ENCODE data around the gene PROC. TPM values are rescaled to one million over a fixed set of nuclear protein-coding genes. Genes with fewer than 3 reads are reported as not detected.

PROC gene
- total RNA-seq, 1 donor from 2014 or later: 1.0 TPM

DNA sequence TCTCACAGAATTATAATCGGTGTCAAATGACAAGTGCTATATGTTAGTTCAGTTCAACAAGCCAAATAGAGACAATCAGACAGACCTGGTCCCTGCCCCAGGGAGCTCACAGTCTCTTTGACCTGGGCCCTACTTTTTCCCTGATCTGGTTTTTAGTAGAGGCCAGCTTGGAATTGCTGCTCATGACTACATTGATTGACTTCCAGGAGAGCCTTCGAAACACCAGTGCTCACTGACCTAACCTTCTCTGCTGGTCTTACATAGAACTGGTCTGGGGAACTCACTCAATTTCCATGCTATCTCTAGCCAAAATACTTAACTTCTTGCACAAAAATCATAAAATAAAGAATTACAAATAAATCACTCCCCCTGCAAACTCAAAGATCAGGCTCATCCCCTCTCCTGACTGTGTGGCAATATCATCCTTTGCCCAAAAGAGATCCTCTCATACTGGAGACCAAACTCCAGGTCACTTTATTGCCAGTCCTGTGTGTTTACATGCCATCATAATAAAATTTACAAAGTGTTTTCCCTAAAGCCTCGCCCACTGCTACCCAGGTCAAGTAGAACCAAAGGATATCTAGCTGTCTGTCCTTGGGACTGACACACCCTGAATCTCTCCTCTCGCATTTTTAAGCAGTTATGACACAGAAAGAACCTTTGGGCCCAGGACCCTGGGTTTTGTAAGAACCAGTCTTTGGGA is 53.2 kb downstream of the PROC start:
- H3K27me3 Mint-ChIP-seq (ENCODE audit: low read depth, unreplicated experiment): no peaks in the 10 kb centered on the region
- no peak overlapping the region for H3K27ac Mint-ChIP-seq (ENCODE audit: unreplicated experiment)
- Histone ChIP-seq H3K27ac (ENCODE audit: low read depth, low read length) (no peak overlapping the region), H3K4me3 (ENCODE audit: insufficient read depth, low read depth, low read length) (no peak overlapping the region), H3K4me1 (ENCODE audit: insufficient read depth, low read length) (no peaks in the 10 kb centered on the region), H2AFZ (ENCODE audit: low read depth, low read length) (no peak overlapping the region), H3K4me2 (ENCODE audit: low read length) (no peak overlapping the region), H4K20me1 (ENCODE audit: insufficient read depth, low read length) (no peaks in the 10 kb centered on the region), H3K79me2 (ENCODE audit: insufficient read depth, low read length) (no peaks in the 10 kb centered on the region), H3K27me3 (ENCODE audit: insufficient read depth, low read length) (no peaks in the 10 kb centered on the region), H3K9me3 (ENCODE audit: insufficient read depth, low read depth, low read length) (no peaks in the 10 kb centered on the region), H3K9ac (ENCODE audit: low read length) (no peak overlapping the region), H3K36me3 (ENCODE audit: insufficient read depth, low read length) (no peaks in the 10 kb centered on the region)
- no peak for DNase-seq (ENCODE audit: low read depth)
- H3K4me3 Mint-ChIP-seq (ENCODE audit: unreplicated experiment): no peak overlapping the region
- FAIRE-seq: no peak
- peaks cover 11% of the 10 kb centered on the region for H3K9me3 Mint-ChIP-seq (ENCODE audit: unreplicated experiment)
- peaks cover 24% of the 10 kb centered on the region for H3K36me3 Mint-ChIP-seq (ENCODE audit: low read depth, unreplicated experiment)
- no peaks in the 10 kb centered on the region for H3K4me1 Mint-ChIP-seq (ENCODE audit: low read depth, unreplicated experiment)
- TF ChIP-seq, protein P1, sequence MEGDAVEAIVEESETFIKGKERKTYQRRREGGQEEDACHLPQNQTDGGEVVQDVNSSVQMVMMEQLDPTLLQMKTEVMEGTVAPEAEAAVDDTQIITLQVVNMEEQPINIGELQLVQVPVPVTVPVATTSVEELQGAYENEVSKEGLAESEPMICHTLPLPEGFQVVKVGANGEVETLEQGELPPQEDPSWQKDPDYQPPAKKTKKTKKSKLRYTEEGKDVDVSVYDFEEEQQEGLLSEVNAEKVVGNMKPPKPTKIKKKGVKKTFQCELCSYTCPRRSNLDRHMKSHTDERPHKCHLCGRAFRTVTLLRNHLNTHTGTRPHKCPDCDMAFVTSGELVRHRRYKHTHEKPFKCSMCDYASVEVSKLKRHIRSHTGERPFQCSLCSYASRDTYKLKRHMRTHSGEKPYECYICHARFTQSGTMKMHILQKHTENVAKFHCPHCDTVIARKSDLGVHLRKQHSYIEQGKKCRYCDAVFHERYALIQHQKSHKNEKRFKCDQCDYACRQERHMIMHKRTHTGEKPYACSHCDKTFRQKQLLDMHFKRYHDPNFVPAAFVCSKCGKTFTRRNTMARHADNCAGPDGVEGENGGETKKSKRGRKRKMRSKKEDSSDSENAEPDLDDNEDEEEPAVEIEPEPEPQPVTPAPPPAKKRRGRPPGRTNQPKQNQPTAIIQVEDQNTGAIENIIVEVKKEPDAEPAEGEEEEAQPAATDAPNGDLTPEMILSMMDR (IDR thresholded peaks at IDR 0.05; ENCODE audit: insufficient read depth, low read depth, low read length): no peak
- TF ChIP-seq EZH2 (IDR thresholded peaks at IDR 0.05; ENCODE audit: insufficient read depth, low read length): no peak

DNA sequence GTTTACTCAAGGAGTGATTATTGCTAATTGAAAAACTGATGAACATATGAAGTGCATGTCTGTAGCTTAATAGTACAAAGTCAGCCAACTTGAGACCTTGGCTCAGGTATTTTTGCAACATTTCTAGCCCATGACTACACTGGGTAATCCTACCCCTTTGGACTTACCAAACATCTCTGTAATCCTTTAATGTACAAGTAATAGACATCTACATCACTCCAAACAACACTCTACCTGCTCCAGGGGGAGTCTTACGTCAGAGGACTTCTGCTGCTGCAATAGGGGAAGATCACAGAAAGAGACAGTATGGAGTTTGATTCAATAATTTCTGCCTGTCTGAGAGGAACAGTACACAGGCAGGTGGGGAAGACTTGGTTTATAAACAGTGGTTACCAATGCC is 54.0 kb downstream of the PROC start:
- no peaks in the 10 kb centered on the region for H3K9me3 ChIP-seq (ENCODE audit: insufficient read depth, low read depth, low read length)
- H4K20me1 ChIP-seq (ENCODE audit: insufficient read depth, low read length): no peaks in the 10 kb centered on the region
- no peak overlapping the region for H2AFZ ChIP-seq (ENCODE audit: low read depth, low read length)
- H3K27ac Mint-ChIP-seq (ENCODE audit: unreplicated experiment): no peak overlapping the region
- H3K27me3 ChIP-seq (ENCODE audit: insufficient read depth, low read length): no peaks in the 10 kb centered on the region
- H3K9me3 Mint-ChIP-seq (ENCODE audit: unreplicated experiment): peaks cover 11% of the 10 kb centered on the region
- TF ChIP-seq, protein P1 (IDR thresholded peaks at IDR 0.05; ENCODE audit: insufficient read depth, low read depth, low read length): no peak
- TF ChIP-seq EZH2 (IDR thresholded peaks at IDR 0.05; ENCODE audit: insufficient read depth, low read length): no peak
- H3K4me1 Mint-ChIP-seq (ENCODE audit: low read depth, unreplicated experiment): no peaks in the 10 kb centered on the region
- H3K4me3 Mint-ChIP-seq (ENCODE audit: unreplicated experiment): no peak overlapping the region
- no peak overlapping the region for H3K27ac ChIP-seq (ENCODE audit: low read depth, low read length)
- no peak overlapping the region for H3K4me2 ChIP-seq (ENCODE audit: low read length)
- H3K36me3 Mint-ChIP-seq (ENCODE audit: low read depth, unreplicated experiment): peaks cover 22% of the 10 kb centered on the region
- no peaks in the 10 kb centered on the region for H3K36me3 ChIP-seq (ENCODE audit: insufficient read depth, low read length)
- DNase-seq (ENCODE audit: low read depth) (no peak), FAIRE-seq (no peak)
- no peaks in the 10 kb centered on the region for H3K79me2 ChIP-seq (ENCODE audit: insufficient read depth, low read length)
- H3K4me1 ChIP-seq (ENCODE audit: insufficient read depth, low read length): no peaks in the 10 kb centered on the region
- no peak overlapping the region for H3K4me3 ChIP-seq (ENCODE audit: insufficient read depth, low read depth, low read length)
- no peaks in the 10 kb centered on the region for H3K27me3 Mint-ChIP-seq (ENCODE audit: low read depth, unreplicated experiment)
- no peak overlapping the region for H3K9ac ChIP-seq (ENCODE audit: low read length)

DNA sequence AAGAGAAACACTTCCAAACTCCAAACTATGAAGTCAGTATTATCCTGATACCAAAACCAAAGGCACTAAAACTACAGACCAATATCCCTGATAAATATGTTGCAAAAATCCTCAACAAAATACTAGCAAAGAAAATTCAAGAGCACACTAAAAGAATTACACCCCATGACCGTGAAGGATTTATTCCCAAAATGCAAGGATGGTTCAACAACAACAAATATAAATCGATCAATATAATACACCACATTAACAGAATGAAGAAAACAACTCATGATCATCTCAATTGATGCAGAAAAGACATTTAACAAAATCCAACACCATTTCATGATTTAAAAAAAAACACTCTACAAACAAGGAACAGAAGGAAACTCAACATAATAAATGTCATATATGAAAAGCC is 57.6 kb downstream of the PROC start:
- no peak for TF ChIP-seq EZH2 (IDR thresholded peaks at IDR 0.05; ENCODE audit: insufficient read depth, low read length)
- TF ChIP-seq, protein P1 (IDR thresholded peaks at IDR 0.05; ENCODE audit: insufficient read depth, low read depth, low read length): no peak
- H3K27ac ChIP-seq (ENCODE audit: low read depth, low read length): no peak overlapping the region
- H3K4me3 Mint-ChIP-seq (ENCODE audit: unreplicated experiment): no peak overlapping the region
- no peaks in the 10 kb centered on the region for H3K27me3 Mint-ChIP-seq (ENCODE audit: low read depth, unreplicated experiment)
- H3K27ac Mint-ChIP-seq (ENCODE audit: unreplicated experiment): no peak overlapping the region
- no peaks in the 10 kb centered on the region for H3K9me3 ChIP-seq (ENCODE audit: insufficient read depth, low read depth, low read length)
- no peak overlapping the region for H3K9ac ChIP-seq (ENCODE audit: low read length)
- H3K9me3 Mint-ChIP-seq (ENCODE audit: unreplicated experiment): peaks cover 7% of the 10 kb centered on the region
- H2AFZ ChIP-seq (ENCODE audit: low read depth, low read length): no peak overlapping the region
- no peaks in the 10 kb centered on the region for H3K27me3 ChIP-seq (ENCODE audit: insufficient read depth, low read length)
- no peaks in the 10 kb centered on the region for H3K79me2 ChIP-seq (ENCODE audit: insufficient read depth, low read length)
- no peak overlapping the region for H3K4me2 ChIP-seq (ENCODE audit: low read length)
- H3K4me1 ChIP-seq (ENCODE audit: insufficient read depth, low read length): peaks cover 5% of the 10 kb centered on the region
- DNase-seq (ENCODE audit: low read depth) (no peak), FAIRE-seq (no peak)
- no peaks in the 10 kb centered on the region for H3K36me3 ChIP-seq (ENCODE audit: insufficient read depth, low read length)
- H3K4me3 ChIP-seq (ENCODE audit: insufficient read depth, low read depth, low read length): no peak overlapping the region
- peaks cover 10% of the 10 kb centered on the region for H3K36me3 Mint-ChIP-seq (ENCODE audit: low read depth, unreplicated experiment)
- peaks cover 12% of the 10 kb centered on the region for H3K4me1 Mint-ChIP-seq (ENCODE audit: low read depth, unreplicated experiment)
- H4K20me1 ChIP-seq (ENCODE audit: insufficient read depth, low read length): peaks cover 16% of the 10 kb centered on the region

Data from astrocyte (in vitro differentiated cells and primary cell).